A673 (cell line): Measurements from ENCODE around the gene SPTLC3. TPM values are rescaled to one million over a fixed set of nuclear protein-coding genes. Genes with fewer than 3 reads are reported as not detected.

Experiments
- BruUV-seq: library from RNA; stranded (reverse); fragments of 400-500 nt; replicated peaks from 2 replicates; lab custom pipeline; 2021; lab: Mats Ljungman, UMichigan
- CTCF ChIA-PET: fragments of 300-600 bp; sonication (Branson Sonifier 250); formaldehyde crosslinking; loops from one replicate; lab custom pipeline; 2022; ENCODE audit warnings: antibody characterized with exemption; lab: Charles Lee
- POLR2A ChIA-PET: fragments of 300-600 bp; sonication (Branson Sonifier 250); formaldehyde crosslinking; loops from one replicate; lab custom pipeline; 2022; ENCODE audit warnings: antibody characterized with exemption; ENCODE audit not compliant: low non-redundant PET; lab: Charles Lee
- DNase-seq: peaks from one replicate; pipeline ENCODE4 v3.0.0-alpha.2; 2015; ENCODE audit warnings: low spot score
- H3K27ac ChIP-seq: fragments of 200-600 bp; sonication (generic); 2 replicates; pipeline ENCODE4 v1.5.1; 2016; ENCODE audit warnings: mixed run types, low read depth, mild to moderate bottlenecking, mixed read lengths, antibody characterized with exemption, low read length; ENCODE audit not compliant: poor library complexity, severe bottlenecking
- H3K27me3 ChIP-seq: fragments of 200-600 bp; sonication (generic); replicated peaks from 2 replicates; pipeline ENCODE4 v1.6.1; 2017; ENCODE audit warnings: mixed run types, low read depth, mild to moderate bottlenecking, mixed read lengths, antibody characterized with exemption, low read length; ENCODE audit not compliant: insufficient read depth, poor library complexity
- H3K36me3 ChIP-seq: fragments of 200-600 bp; sonication (generic); 2 replicates; pipeline ENCODE4 v1.6.1; 2016; ENCODE audit warnings: mixed run types, mild to moderate bottlenecking, mixed read lengths, antibody characterized with exemption, low read length; ENCODE audit not compliant: insufficient read depth, poor library complexity, severe bottlenecking
- H3K4me1 ChIP-seq: fragments of 200-600 bp; sonication (generic); 2 replicates; pipeline ENCODE4 v1.6.1; 2017; ENCODE audit warnings: mixed run types, mild to moderate bottlenecking, mixed read lengths, antibody characterized with exemption, low read length; ENCODE audit not compliant: insufficient read depth, poor library complexity, severe bottlenecking
- H3K4me3 ChIP-seq: fragments of 200-600 bp; sonication (generic); 2 replicates; pipeline ENCODE4 v1.5.1; 2016; ENCODE audit warnings: low read depth, mixed run types, mild to moderate bottlenecking, mixed read lengths, low read length; ENCODE audit not compliant: poor library complexity, severe bottlenecking
- H3K9me3 ChIP-seq: fragments of 200-600 bp; sonication (generic); 2 replicates; pipeline ENCODE4 v1.6.1; 2016; ENCODE audit warnings: mixed run types, low read depth, mild to moderate bottlenecking, mixed read lengths, antibody characterized with exemption, low read length; ENCODE audit not compliant: poor library complexity, severe bottlenecking
- EZH2 ChIP-seq: fragments of 200-600 bp; sonication (generic); IDR thresholded peaks from 2 replicates; pipeline ENCODE4 v1.6.1; 2017; ENCODE audit warnings: borderline replicate concordance, low read depth, mild to moderate bottlenecking, mixed read lengths, antibody characterized with exemption, low read length; ENCODE audit not compliant: poor library complexity, severe bottlenecking
- intact Hi-C: fragments of 100-400 bp; cut with micrococcal nuclease; formaldehyde crosslinking; loops from one replicate; pipeline ENCODE4 v1.10.0; 2022; ENCODE audit not compliant: unreplicated experiment
- total RNA-seq: library from RNA; stranded (reverse); gene quantifications from 2 replicates; pipeline ENCODE4 v1.2.3, GENCODE V29; 2021
- TF ChIP-seq, protein P1 (sequence below): fragments of 300-800, 200-600 bp; sonication (generic); conservative IDR thresholded peaks from 2 replicates; pipeline ENCODE4 v1.5.1; 2017; ENCODE audit warnings: low read depth, mild to moderate bottlenecking, antibody characterized with exemption, low read length, moderate library complexity, mixed read lengths

Gene SPTLC3
- total RNA-seq, 1 experiment from 2014 or later: 0.06 TPM

DNA sequence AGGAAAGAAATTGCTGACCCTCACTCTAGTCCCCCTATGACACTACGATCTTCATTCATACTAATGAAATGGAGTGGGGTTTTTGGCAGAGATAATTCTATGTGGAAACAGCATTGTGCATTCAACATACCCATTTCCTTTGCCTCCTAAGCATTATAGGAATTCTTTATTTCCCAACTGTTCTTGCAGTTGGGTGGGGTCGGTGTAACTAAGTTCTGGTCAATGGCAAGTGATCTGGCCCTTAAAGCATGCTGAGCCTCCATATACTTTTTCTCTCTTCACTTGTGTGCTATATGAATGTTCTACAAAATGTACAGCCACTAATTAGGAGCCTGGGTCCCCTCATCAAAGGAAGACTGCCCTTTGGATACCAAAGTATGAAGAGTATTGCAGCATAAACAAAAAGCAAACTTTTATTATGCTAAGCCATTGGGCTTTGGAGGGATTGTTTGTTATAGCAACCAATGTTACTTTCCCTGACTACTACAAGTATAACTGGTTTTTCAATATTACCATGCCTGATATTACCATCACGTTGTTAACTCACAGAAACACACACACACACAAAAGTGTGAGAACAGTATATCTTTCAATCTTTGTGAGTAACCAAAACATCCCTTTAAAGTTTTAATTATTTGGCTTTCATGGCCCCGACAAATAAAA is 203.3 kb downstream of the SPTLC3 start:
- no peaks in the 10 kb centered on the region for H3K9me3 ChIP-seq
- no peak for DNase-seq
- ChIA-PET POLR2A (no interaction called here), CTCF (no interaction called here)
- no peak overlapping the region for H3K27ac ChIP-seq
- TF ChIP-seq, protein P1, sequence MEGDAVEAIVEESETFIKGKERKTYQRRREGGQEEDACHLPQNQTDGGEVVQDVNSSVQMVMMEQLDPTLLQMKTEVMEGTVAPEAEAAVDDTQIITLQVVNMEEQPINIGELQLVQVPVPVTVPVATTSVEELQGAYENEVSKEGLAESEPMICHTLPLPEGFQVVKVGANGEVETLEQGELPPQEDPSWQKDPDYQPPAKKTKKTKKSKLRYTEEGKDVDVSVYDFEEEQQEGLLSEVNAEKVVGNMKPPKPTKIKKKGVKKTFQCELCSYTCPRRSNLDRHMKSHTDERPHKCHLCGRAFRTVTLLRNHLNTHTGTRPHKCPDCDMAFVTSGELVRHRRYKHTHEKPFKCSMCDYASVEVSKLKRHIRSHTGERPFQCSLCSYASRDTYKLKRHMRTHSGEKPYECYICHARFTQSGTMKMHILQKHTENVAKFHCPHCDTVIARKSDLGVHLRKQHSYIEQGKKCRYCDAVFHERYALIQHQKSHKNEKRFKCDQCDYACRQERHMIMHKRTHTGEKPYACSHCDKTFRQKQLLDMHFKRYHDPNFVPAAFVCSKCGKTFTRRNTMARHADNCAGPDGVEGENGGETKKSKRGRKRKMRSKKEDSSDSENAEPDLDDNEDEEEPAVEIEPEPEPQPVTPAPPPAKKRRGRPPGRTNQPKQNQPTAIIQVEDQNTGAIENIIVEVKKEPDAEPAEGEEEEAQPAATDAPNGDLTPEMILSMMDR: no peak
- TF ChIP-seq EZH2: no peak
- no TSS peak for BruUV-seq
- H3K36me3 ChIP-seq: no peaks in the 10 kb centered on the region
- peaks cover 45% of the 10 kb centered on the region for H3K27me3 ChIP-seq
- H3K4me1 ChIP-seq: no peaks in the 10 kb centered on the region
- intact Hi-C loops: no loop called here
- H3K4me3 ChIP-seq: no peak overlapping the region

DNA sequence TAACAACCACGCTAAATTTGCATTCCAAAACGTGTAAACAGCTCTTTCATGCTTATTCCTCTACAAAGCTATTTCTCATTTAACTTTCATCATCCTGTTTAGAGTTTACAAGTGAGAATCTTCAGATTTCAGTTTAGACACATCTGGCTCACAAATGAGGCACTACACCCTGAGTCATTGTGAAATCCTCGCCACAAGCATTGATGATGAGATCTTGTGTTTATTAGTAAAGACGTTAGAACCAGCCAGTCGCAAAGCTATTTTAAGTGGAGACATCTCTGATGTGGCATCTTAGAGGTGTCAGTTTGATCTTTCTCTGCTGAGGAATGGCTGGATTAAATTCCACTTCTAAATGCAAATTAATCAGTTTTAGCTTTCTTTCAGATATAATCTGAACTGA is 204.0 kb downstream of the SPTLC3 start:
- intact Hi-C loops: no loop called here
- Histone ChIP-seq H3K4me1 (no peaks in the 10 kb centered on the region), H3K9me3 (no peaks in the 10 kb centered on the region), H3K27me3 (peaks cover 51% of the 10 kb centered on the region), H3K27ac (no peak overlapping the region), H3K4me3 (no peak overlapping the region), H3K36me3 (no peaks in the 10 kb centered on the region)
- DNase-seq: no peak
- BruUV-seq: no TSS peak
- CTCF ChIA-PET: no interaction called here
- POLR2A ChIA-PET: no interaction called here
- TF ChIP-seq, protein P1: no peak
- no peak for TF ChIP-seq EZH2

DNA sequence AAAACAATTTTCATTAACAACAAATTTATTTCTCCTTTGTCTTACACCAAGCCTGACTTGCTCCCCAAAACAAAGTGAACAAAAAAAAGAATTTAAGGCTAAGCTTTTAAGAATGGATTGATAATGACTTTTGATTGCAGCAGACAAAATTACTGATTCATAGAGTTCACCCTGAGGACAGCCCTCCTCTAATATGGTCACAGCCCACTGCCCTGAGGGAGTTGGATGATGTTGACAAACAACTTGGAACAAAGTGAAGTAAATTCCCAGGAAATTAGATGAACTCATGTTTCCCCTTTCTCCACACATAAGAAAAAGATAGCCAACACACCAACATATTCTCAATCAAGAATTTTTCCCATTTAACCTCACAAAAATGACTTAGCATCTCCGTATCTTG is 204.6 kb downstream of the SPTLC3 start:
- DNase-seq: no peak
- POLR2A ChIA-PET: no interaction called here
- CTCF ChIA-PET: no interaction called here
- TF ChIP-seq, protein P1: no peak
- no peak for TF ChIP-seq EZH2
- H3K27me3 ChIP-seq: peaks cover 57% of the 10 kb centered on the region
- intact Hi-C loops: no loop called here
- H3K4me3 ChIP-seq: no peak overlapping the region
- H3K9me3 ChIP-seq: no peaks in the 10 kb centered on the region
- H3K27ac ChIP-seq: no peak overlapping the region
- no peaks in the 10 kb centered on the region for H3K36me3 ChIP-seq
- no peaks in the 10 kb centered on the region for H3K4me1 ChIP-seq
- no TSS peak for BruUV-seq
